OCI-LY3 (cell line): ENCODE data around the gene ME3.

ENCODE experiments used
- EZH2phosphoT487 ChIP-seq: fragments of 200-600 bp; shearing (Covaris generic); IDR thresholded peaks from 2 replicates; pipeline ENCODE4 v1.6.1; 2018; ENCODE audit warnings: antibody characterized with exemption, mixed run types, low read depth
- TF ChIP-seq, protein P1 (sequence below): fragments of 200-600, 300-600 bp; sonication (generic); IDR thresholded peaks from 2 replicates; pipeline ENCODE4 v1.5.1; 2014; ENCODE audit warnings: antibody characterized with exemption, low read length, low read depth

DNA sequence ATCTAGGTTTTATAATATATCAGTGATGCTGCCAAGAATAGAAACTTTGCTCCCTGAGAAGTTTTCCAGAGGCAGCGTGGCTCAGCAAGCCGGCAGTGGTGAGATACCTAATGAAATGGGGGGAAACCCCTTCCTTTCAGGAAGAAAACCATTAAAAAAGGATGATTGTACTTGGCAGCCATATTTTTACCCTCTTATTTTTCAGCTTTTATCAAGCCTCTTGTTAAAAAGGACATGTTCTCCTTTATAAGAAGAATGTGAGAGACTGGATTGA, 9.0 kb upstream of the ME3 start:
- TF ChIP-seq, protein P1, sequence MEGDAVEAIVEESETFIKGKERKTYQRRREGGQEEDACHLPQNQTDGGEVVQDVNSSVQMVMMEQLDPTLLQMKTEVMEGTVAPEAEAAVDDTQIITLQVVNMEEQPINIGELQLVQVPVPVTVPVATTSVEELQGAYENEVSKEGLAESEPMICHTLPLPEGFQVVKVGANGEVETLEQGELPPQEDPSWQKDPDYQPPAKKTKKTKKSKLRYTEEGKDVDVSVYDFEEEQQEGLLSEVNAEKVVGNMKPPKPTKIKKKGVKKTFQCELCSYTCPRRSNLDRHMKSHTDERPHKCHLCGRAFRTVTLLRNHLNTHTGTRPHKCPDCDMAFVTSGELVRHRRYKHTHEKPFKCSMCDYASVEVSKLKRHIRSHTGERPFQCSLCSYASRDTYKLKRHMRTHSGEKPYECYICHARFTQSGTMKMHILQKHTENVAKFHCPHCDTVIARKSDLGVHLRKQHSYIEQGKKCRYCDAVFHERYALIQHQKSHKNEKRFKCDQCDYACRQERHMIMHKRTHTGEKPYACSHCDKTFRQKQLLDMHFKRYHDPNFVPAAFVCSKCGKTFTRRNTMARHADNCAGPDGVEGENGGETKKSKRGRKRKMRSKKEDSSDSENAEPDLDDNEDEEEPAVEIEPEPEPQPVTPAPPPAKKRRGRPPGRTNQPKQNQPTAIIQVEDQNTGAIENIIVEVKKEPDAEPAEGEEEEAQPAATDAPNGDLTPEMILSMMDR: no peak
- no peak for TF ChIP-seq EZH2phosphoT487
